Measurements from ENCODE around the gene DNAJB13. TPM values are rescaled to one million over a fixed set of nuclear protein-coding genes. Genes with fewer than 3 reads are reported as not detected.
"Not testable (repeated sequence)": the region's sequence is repeated elsewhere in the genome, so short reads cannot be mapped to it uniquely, and the experiment has no call there.

DNAJB13 gene
- total and polyA plus RNA-seq, 2 donors (not counting 1 experiment from before 2014, with no cell fraction given): 0.15 to 0.27 TPM

DNA sequence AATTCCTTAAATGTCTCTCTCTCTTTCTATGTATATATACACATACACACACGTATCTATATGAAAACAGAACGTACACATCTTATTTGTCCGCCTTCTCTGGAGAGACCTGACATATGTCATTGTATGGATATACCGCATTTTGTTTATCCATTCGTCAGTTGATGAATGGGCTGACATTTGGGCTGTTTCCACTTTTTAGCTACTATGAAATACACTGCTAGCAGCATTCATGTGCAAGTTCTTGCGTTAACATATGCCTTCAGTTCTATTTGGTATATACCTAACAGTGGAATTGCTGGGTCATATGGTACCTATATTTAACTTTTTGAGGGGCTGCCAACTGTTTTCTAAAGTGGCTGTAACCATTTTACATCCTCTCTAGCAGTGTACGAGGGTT is 18.0 kb upstream of the DNAJB13 start:
- H3K9ac ChIP-seq (ENCODE audit: low read length): no peak overlapping the region
- ATAC-seq (ENCODE audit: low read depth): no peak
- CTCF ChIA-PET: no interaction called here
- no peaks in the 10 kb centered on the region for H4K20me1 ChIP-seq (ENCODE audit: control insufficient read depth, insufficient read depth, low read length, poor library complexity, severe bottlenecking)
- no peaks in the 10 kb centered on the region for H3K4me1 ChIP-seq (ENCODE audit: control insufficient read depth in 2 of 2, insufficient read depth in 2 of 2, low read length in 2 of 2)
- intact Hi-C loops (cut with micrococcal nuclease): loop anchor here (10.0 kb wide), 1 partner anchor 308 kb away; no protein-coding TSS in a partner anchor
- 100% methylated on average over 2 of the region's 7 CpGs for WGBS (ENCODE audit: insufficient coverage)
- Mint-ChIP-seq H3K4me1 (no peaks in the 10 kb centered on the region), H3K9me3 (ENCODE audit: insufficient read depth) (no peaks in the 10 kb centered on the region), H3K27ac (no peak overlapping the region), H3K27me3 (no peaks in the 10 kb centered on the region), H3K4me3 (no peak overlapping the region)
- H3K4me2 ChIP-seq (replicated peaks; ENCODE audit: low read depth, low read length, poor library complexity, severe bottlenecking): no peak overlapping the region
- TF ChIP-seq, protein P1, sequence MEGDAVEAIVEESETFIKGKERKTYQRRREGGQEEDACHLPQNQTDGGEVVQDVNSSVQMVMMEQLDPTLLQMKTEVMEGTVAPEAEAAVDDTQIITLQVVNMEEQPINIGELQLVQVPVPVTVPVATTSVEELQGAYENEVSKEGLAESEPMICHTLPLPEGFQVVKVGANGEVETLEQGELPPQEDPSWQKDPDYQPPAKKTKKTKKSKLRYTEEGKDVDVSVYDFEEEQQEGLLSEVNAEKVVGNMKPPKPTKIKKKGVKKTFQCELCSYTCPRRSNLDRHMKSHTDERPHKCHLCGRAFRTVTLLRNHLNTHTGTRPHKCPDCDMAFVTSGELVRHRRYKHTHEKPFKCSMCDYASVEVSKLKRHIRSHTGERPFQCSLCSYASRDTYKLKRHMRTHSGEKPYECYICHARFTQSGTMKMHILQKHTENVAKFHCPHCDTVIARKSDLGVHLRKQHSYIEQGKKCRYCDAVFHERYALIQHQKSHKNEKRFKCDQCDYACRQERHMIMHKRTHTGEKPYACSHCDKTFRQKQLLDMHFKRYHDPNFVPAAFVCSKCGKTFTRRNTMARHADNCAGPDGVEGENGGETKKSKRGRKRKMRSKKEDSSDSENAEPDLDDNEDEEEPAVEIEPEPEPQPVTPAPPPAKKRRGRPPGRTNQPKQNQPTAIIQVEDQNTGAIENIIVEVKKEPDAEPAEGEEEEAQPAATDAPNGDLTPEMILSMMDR (IDR thresholded peaks at IDR 0.05): no peak
- TF ChIP-seq EZH2 (IDR thresholded peaks at IDR 0.05; ENCODE audit: borderline replicate concordance, insufficient read depth, low read depth, low read length, poor library complexity, severe bottlenecking): no peak
- no peak overlapping the region for H3K4me3 ChIP-seq (ENCODE audit: control extremely low read depth in 1 of 5, extremely low read depth in 1 of 5, insufficient read depth in 1 of 5, low read depth in 2 of 5, low read length in 4 of 5)
- no peak overlapping the region for H3K27ac ChIP-seq (ENCODE audit: low read length in 2 of 2)
- peaks cover 7 to 31% of the 10 kb centered on the region in 2 experiments for H3K36me3 ChIP-seq (replicated peaks in 1 of 2; ENCODE audit: control extremely low read depth in 1 of 2, control insufficient read depth in 1 of 2, extremely low read depth in 1 of 2, insufficient read depth in 2 of 2, low read length in 1 of 2)
- peaks cover 0 to 11% (median 0%) of the 10 kb centered on the region in 3 donors for H3K9me3 ChIP-seq (ENCODE audit: control extremely low read depth in 1 of 3, control insufficient read depth in 2 of 3, insufficient read depth in 1 of 3, low read length in 2 of 3)
- POLR2A ChIA-PET: no interaction called here
- no peaks in the 10 kb centered on the region for H3K27me3 ChIP-seq (replicated peaks in 1 of 4; ENCODE audit: control extremely low read depth in 1 of 4, control insufficient read depth in 3 of 4, insufficient read depth in 4 of 4, low read length in 3 of 4)
- H3K79me2 ChIP-seq (ENCODE audit: control insufficient read depth, insufficient read depth, low read length): no peaks in the 10 kb centered on the region
- H2AFZ ChIP-seq (ENCODE audit: insufficient read depth, low read depth, low read length, poor library complexity, severe bottlenecking): no peak overlapping the region
- DNase-seq: no peak

DNA sequence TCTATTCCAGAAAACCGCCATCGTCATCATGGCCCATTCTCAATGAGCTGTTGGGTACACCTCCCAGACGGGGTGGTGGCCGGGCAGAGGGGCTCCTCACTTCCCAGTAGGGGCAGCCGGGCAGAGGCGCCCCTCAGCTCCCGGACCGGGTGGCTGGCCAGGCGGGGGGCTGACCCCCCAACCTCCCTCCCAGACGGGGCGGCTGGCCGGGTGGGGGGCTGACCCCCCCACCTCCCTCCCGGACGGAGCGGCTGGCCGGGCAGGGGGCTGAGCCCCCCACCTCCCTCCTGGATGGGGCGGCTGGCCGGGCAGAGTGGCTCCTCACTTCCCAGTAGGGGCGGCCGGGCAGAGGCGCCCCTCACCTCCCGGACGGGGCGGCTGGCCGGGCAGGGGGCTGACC is 14.8 kb upstream of the DNAJB13 start:
- H3K27me3 Mint-ChIP-seq; POLR2A ChIA-PET; DNase-seq; H3K27ac ChIP-seq (ENCODE audit: low read length in 2 of 2); H3K4me3 Mint-ChIP-seq; H3K4me1 Mint-ChIP-seq; H3K9ac ChIP-seq (ENCODE audit: low read length); H3K27me3 ChIP-seq (replicated peaks in 1 of 4; ENCODE audit: control extremely low read depth in 1 of 4, control insufficient read depth in 3 of 4, insufficient read depth in 4 of 4, low read length in 3 of 4); H3K9me3 Mint-ChIP-seq (ENCODE audit: insufficient read depth); CTCF ChIA-PET; H3K4me3 ChIP-seq (ENCODE audit: control extremely low read depth in 1 of 5, extremely low read depth in 1 of 5, insufficient read depth in 1 of 5, low read depth in 2 of 5, low read length in 4 of 5); ATAC-seq (ENCODE audit: low read depth); H3K4me1 ChIP-seq (ENCODE audit: control insufficient read depth in 2 of 2, insufficient read depth in 2 of 2, low read length in 2 of 2); H3K27ac Mint-ChIP-seq; H3K79me2 ChIP-seq (ENCODE audit: control insufficient read depth, insufficient read depth, low read length); H2AFZ ChIP-seq (ENCODE audit: insufficient read depth, low read depth, low read length, poor library complexity, severe bottlenecking); H3K4me2 ChIP-seq (replicated peaks; ENCODE audit: low read depth, low read length, poor library complexity, severe bottlenecking); H4K20me1 ChIP-seq (ENCODE audit: control insufficient read depth, insufficient read depth, low read length, poor library complexity, severe bottlenecking): not testable (repeated sequence)
- peaks cover 0 to 23% (median 0%) of the 10 kb centered on the region in 3 donors for H3K9me3 ChIP-seq (ENCODE audit: control extremely low read depth in 1 of 3, control insufficient read depth in 2 of 3, insufficient read depth in 1 of 3, low read length in 2 of 3)
- H3K36me3 ChIP-seq (replicated peaks in 1 of 2; ENCODE audit: control extremely low read depth in 1 of 2, control insufficient read depth in 1 of 2, extremely low read depth in 1 of 2, insufficient read depth in 2 of 2, low read length in 1 of 2): peaks cover 2 to 14% of the 10 kb centered on the region in 2 experiments
- WGBS (ENCODE audit: insufficient coverage): 95% methylated on average over 4 of the region's 25 CpGs
- intact Hi-C loops (cut with micrococcal nuclease): loop anchor here (10.0 kb wide), 1 partner anchor 311 kb away; no protein-coding TSS in a partner anchor
